Left ventricle myocardium inferior (tissue), 1 donor: Measurements from ENCODE around the gene BUB3. TPM values are rescaled to one million over a fixed set of nuclear protein-coding genes. Genes with fewer than 3 reads are reported as not detected.

Source experiments
- DNase-seq: peaks from one replicate; pipeline ENCODE4 v3.0.0-alpha.2; 2020
- H3K27ac ChIP-seq: fragments of 200-600 bp; replicated peaks from 2 replicates; pipeline ENCODE4 v1.8.0; 2021
- H3K27me3 ChIP-seq: fragments of 200-600 bp; 2 replicates; pipeline ENCODE4 v1.8.0; 2021; ENCODE audit warnings: low read depth
- H3K36me3 ChIP-seq: fragments of 200-600 bp; 2 replicates; pipeline ENCODE4 v1.8.0; 2021
- H3K4me1 ChIP-seq: fragments of 200-600 bp; 2 replicates; pipeline ENCODE4 v1.8.0; 2021
- H3K4me3 ChIP-seq: fragments of 200-600 bp; 2 replicates; pipeline ENCODE4 v1.8.0; 2021; ENCODE audit warnings: mild to moderate bottlenecking, moderate library complexity
- H3K9me3 ChIP-seq: fragments of 200-600 bp; replicated peaks from 2 replicates; pipeline ENCODE4 v1.8.0; 2021
- intact Hi-C: fragments of 100-400 bp; cut with micrococcal nuclease; formaldehyde crosslinking; loops from one replicate; pipeline ENCODE4 v1.11.0; 2022
- total RNA-seq: library from RNA; stranded (reverse); fragmentation: NEBNext Ultra II Directional; extraction: Animal tissue kit (Norgen Biotek cat#: 25700); gene quantifications from one replicate; pipeline ENCODE4 v1.2.1, GENCODE V29; 2021
- TF ChIP-seq, protein P1 (sequence below): fragments of 200-600 bp; IDR thresholded peaks from 2 replicates; pipeline ENCODE4 v1.8.0; 2021; ENCODE audit warnings: antibody characterized with exemption, mild to moderate bottlenecking, borderline replicate concordance
- donor health status: DM: no; HTN: yes; CAD: no; lungs with severe emphysema.

BUB3 gene
- total RNA-seq, 1 donor from 2014 or later, result 33.5 TPM

DNA sequence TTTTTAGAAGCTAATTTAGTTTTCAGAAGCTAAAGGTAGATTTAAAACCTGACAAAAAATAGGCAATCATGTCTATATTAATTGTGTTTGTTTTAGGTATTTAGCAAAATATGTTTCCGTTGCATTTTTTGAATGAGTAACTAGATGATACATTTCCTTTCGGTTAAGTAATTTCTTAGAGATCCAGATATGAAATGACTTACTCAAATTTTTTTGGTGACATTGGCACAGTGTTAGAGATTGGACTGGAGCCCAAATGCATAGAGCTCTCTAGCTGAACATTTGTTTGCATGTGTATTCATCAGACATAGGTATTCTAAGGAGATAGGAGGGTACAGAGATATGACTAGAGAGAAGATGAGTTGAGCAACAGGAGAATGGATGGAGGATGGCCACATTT, 1.9 kb downstream of the BUB3 start:
- peaks cover 47% of the 10 kb centered on the region for H3K36me3 ChIP-seq
- no peak overlapping the region for H3K4me3 ChIP-seq
- no peaks in the 10 kb centered on the region for H3K9me3 ChIP-seq
- TF ChIP-seq, protein P1, sequence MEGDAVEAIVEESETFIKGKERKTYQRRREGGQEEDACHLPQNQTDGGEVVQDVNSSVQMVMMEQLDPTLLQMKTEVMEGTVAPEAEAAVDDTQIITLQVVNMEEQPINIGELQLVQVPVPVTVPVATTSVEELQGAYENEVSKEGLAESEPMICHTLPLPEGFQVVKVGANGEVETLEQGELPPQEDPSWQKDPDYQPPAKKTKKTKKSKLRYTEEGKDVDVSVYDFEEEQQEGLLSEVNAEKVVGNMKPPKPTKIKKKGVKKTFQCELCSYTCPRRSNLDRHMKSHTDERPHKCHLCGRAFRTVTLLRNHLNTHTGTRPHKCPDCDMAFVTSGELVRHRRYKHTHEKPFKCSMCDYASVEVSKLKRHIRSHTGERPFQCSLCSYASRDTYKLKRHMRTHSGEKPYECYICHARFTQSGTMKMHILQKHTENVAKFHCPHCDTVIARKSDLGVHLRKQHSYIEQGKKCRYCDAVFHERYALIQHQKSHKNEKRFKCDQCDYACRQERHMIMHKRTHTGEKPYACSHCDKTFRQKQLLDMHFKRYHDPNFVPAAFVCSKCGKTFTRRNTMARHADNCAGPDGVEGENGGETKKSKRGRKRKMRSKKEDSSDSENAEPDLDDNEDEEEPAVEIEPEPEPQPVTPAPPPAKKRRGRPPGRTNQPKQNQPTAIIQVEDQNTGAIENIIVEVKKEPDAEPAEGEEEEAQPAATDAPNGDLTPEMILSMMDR, result no peak
- intact Hi-C loops, result no loop called here
- H3K27me3 ChIP-seq, result peaks cover 26% of the 10 kb centered on the region
- no peak for DNase-seq
- peaks cover 38% of the 10 kb centered on the region for H3K4me1 ChIP-seq
- no peak overlapping the region for H3K27ac ChIP-seq

DNA sequence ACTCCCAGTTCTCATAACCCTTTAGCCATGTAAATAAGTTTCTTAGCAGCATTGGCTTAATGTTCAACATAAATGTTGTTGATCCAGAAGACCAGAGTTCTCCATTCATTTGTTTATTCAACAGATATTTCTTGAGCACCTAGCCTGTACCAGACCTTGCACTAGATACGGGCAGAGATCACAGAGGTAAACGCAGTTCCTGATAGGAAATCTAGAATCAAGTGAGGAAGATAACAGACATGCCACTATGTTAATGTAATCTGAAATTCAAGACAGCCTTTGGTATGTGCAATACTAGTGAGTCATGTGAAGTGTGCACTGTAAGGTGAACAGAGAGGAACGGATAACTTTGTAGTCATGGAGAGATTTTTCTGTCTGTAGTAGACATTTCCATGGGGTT, 3.0 kb downstream of the BUB3 start:
- no peak overlapping the region for H3K27ac ChIP-seq
- peaks cover 58% of the 10 kb centered on the region for H3K36me3 ChIP-seq
- DNase-seq, result no peak
- no peak overlapping the region for H3K4me3 ChIP-seq
- intact Hi-C loops, result no loop called here
- TF ChIP-seq, protein P1, result no peak
- peaks cover 32% of the 10 kb centered on the region for H3K4me1 ChIP-seq
- H3K9me3 ChIP-seq, result no peaks in the 10 kb centered on the region
- peaks cover 14% of the 10 kb centered on the region for H3K27me3 ChIP-seq

DNA sequence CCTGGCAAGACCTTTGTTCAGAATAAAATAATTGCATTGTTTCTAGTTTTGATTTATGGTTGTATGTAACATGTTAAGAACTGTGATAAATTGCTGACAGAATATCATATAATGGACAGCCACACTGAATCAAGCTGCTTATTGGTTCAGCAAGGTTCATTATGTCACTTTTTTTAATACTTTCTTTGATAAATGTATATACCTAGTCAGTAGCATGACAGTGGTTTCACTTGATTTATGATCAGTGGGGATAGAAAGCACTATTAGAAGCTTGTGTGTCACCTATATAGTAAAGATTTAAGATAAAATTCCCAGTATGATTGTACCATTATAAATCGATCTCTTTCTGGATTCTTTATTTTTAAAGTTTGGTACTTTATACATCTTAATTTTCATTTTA, 4.5 kb downstream of the BUB3 start:
- intact Hi-C loops, result no loop called here
- no peak overlapping the region for H3K27ac ChIP-seq
- no peaks in the 10 kb centered on the region for H3K9me3 ChIP-seq
- H3K27me3 ChIP-seq, result no peaks in the 10 kb centered on the region
- no peak for DNase-seq
- peaks cover 72% of the 10 kb centered on the region for H3K36me3 ChIP-seq
- TF ChIP-seq, protein P1, result no peak
- H3K4me3 ChIP-seq, result no peak overlapping the region
- peaks cover 31% of the 10 kb centered on the region for H3K4me1 ChIP-seq

DNA sequence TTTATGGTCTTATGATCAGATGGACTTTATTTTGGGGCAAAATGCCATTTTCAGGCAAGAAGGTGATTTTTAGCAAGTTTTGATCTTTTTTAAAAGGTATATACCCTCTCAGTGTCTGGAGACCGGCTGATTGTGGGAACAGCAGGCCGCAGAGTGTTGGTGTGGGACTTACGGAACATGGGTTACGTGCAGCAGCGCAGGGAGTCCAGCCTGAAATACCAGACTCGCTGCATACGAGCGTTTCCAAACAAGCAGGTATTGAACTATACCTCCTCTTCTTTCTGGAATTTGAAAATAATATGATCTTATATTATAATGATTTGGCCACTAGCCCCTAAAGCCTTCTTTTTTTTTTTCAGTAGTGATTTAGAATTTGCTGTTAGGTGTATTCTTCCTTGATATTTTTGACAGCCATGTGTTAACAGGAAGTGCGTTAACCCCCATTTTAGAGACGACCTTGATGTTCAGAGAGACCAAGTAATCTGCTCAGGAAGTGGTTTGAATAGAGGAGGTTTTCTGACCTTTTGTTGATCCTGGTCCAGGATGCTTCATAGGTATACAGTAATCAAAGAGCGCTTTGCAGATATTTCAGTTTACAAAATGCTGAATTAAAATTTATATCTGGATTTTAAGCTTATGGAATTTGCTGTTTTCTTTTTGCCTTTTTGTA, 6.2 kb downstream of the BUB3 start:
- Histone ChIP-seq H3K27me3 (no peaks in the 10 kb centered on the region), H3K4me1 (peaks cover 16% of the 10 kb centered on the region), H3K4me3 (no peak overlapping the region), H3K36me3 (peaks cover 83% of the 10 kb centered on the region), H3K9me3 (no peaks in the 10 kb centered on the region), H3K27ac (no peak overlapping the region)
- no peak for DNase-seq
- intact Hi-C loops, result no loop called here
- TF ChIP-seq, protein P1, result no peak

DNA sequence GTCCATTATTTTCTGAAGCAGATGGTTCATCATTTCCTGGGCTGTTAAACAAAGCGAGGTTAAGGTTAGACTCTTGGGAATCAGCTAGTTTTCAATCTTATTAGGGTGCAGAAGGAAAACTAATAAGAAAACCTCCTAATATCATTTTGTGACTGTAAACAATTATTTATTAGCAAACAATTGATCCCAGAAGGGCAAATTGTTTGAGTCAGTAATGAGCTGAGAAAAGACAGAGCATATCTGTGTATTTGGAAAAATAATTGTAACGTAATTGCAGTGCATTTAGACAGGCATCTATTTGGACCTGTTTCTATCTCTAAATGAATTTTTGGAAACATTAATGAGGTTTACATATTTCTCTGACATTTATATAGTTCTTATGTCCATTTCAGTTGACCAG, 10.1 kb downstream of the BUB3 start:
- Histone ChIP-seq H3K27me3 (no peaks in the 10 kb centered on the region), H3K27ac (no peak overlapping the region), H3K9me3 (no peaks in the 10 kb centered on the region), H3K36me3 (peaks cover 77% of the 10 kb centered on the region), H3K4me1 (no peaks in the 10 kb centered on the region), H3K4me3 (no peak overlapping the region)
- intact Hi-C loops, result no loop called here
- no peak for DNase-seq
- TF ChIP-seq, protein P1, result no peak
